Astrocyte (in vitro differentiated cells and primary cell): ENCODE data around the gene NLRP10. TPM values are rescaled to one million over a fixed set of nuclear protein-coding genes. Genes with fewer than 3 reads are reported as not detected.

Experiments
- DNase-seq: peaks from one replicate; pipeline ENCODE4 v3.0.0-alpha.2; 2010; ENCODE audit warnings: low read depth
- FAIRE-seq: peaks from 2 replicates; lab custom pipeline; 2011; peaks lifted over from hg19 to GRCh38; lab: Jason Lieb, UNC
- H2AFZ ChIP-seq: 2 replicates; pipeline ENCODE4 v1.6.0; 2012; ENCODE audit warnings: low read depth, low read length, inconsistent platforms
- H3K27ac ChIP-seq: 2 replicates; pipeline ENCODE4 v1.5.1; 2011; ENCODE audit warnings: low read depth, low read length, inconsistent platforms
- H3K27me3 ChIP-seq: 2 replicates; pipeline ENCODE4 v1.6.0; 2011; ENCODE audit warnings: low read length, inconsistent platforms; ENCODE audit not compliant: insufficient read depth
- H3K36me3 ChIP-seq: 2 replicates; pipeline ENCODE4 v1.5.1; 2011; ENCODE audit warnings: low read length, inconsistent platforms; ENCODE audit not compliant: insufficient read depth
- H3K4me1 ChIP-seq: 2 replicates; pipeline ENCODE4 v1.5.1; 2011; ENCODE audit warnings: low read length, inconsistent platforms; ENCODE audit not compliant: insufficient read depth
- H3K4me2 ChIP-seq: 2 replicates; pipeline ENCODE4 v1.6.0; 2012; ENCODE audit warnings: low read length, inconsistent platforms
- H3K4me3 ChIP-seq: 2 replicates; pipeline ENCODE4 v1.5.1; 2011; ENCODE audit warnings: low read depth, mild to moderate bottlenecking, low read length, inconsistent platforms; ENCODE audit not compliant: insufficient read depth
- H3K79me2 ChIP-seq: 2 replicates; pipeline ENCODE4 v1.6.0; 2012; ENCODE audit warnings: mild to moderate bottlenecking, low read length, inconsistent platforms; ENCODE audit not compliant: insufficient read depth
- H3K9ac ChIP-seq: 2 replicates; pipeline ENCODE4 v1.6.0; 2012; ENCODE audit warnings: mild to moderate bottlenecking, low read length, inconsistent platforms
- H3K9me3 ChIP-seq: 2 replicates; pipeline ENCODE4 v1.5.1; 2012; ENCODE audit warnings: low read depth, mild to moderate bottlenecking, low read length, inconsistent platforms; ENCODE audit not compliant: insufficient read depth
- H4K20me1 ChIP-seq: 2 replicates; pipeline ENCODE4 v1.6.0; 2012; ENCODE audit warnings: low read length, inconsistent platforms; ENCODE audit not compliant: insufficient read depth
- H3K27ac Mint-ChIP-seq: one replicate; pipeline ENCODE4 v1.8.0; 2021; ENCODE audit warnings: mild to moderate bottlenecking, mixed read lengths; ENCODE audit not compliant: unreplicated experiment
- H3K27me3 Mint-ChIP-seq: one replicate; pipeline ENCODE4 v1.8.0; 2021; ENCODE audit warnings: low read depth, mixed read lengths; ENCODE audit not compliant: unreplicated experiment
- H3K36me3 Mint-ChIP-seq: one replicate; pipeline ENCODE4 v1.8.0; 2021; ENCODE audit warnings: low read depth, mixed read lengths; ENCODE audit not compliant: unreplicated experiment
- H3K4me1 Mint-ChIP-seq: one replicate; pipeline ENCODE4 v1.8.0; 2021; ENCODE audit warnings: low read depth, mixed read lengths; ENCODE audit not compliant: unreplicated experiment
- H3K4me3 Mint-ChIP-seq: one replicate; pipeline ENCODE4 v1.8.0; 2021; ENCODE audit warnings: mild to moderate bottlenecking, moderate library complexity, mixed read lengths; ENCODE audit not compliant: unreplicated experiment
- H3K9me3 Mint-ChIP-seq: one replicate; pipeline ENCODE4 v1.8.0; 2021; ENCODE audit warnings: mild to moderate bottlenecking, mixed read lengths; ENCODE audit not compliant: unreplicated experiment
- CTCF ChIP-seq: IDR thresholded peaks from 2 replicates; pipeline ENCODE4 v1.5.1; 2011; ENCODE audit warnings: low read depth, mild to moderate bottlenecking, inconsistent platforms, low read length, moderate library complexity; ENCODE audit not compliant: insufficient read depth
- EZH2 ChIP-seq: IDR thresholded peaks from 2 replicates; pipeline ENCODE4 v1.6.1; 2012; ENCODE audit warnings: mild to moderate bottlenecking, low read length, inconsistent platforms; ENCODE audit not compliant: insufficient read depth
- total RNA-seq: library from RNA; stranded (reverse); gene quantifications from 2 replicates; pipeline ENCODE4 v1.2.1, GENCODE V29; 2021

Gene NLRP10
- total RNA-seq, 1 donor from 2014 or later, result 3.1 TPM

- Histone ChIP-seq H3K4me3 (no peak overlapping the region), H3K4me1 (no peaks in the 10 kb centered on the region), H3K4me2 (no peak overlapping the region), H3K36me3 (no peaks in the 10 kb centered on the region), H3K79me2 (no peaks in the 10 kb centered on the region), H3K9ac (no peak overlapping the region), H3K9me3 (no peaks in the 10 kb centered on the region), H3K27me3 (no peaks in the 10 kb centered on the region), H3K27ac (no peak overlapping the region), H2AFZ (no peak overlapping the region), H4K20me1 (no peaks in the 10 kb centered on the region)
- H3K27ac Mint-ChIP-seq, result no peak overlapping the region
- H3K36me3 Mint-ChIP-seq, result no peaks in the 10 kb centered on the region
- TF ChIP-seq CTCF (no peak), EZH2 (no peak)
- H3K4me1 Mint-ChIP-seq, result no peaks in the 10 kb centered on the region
- peaks cover 14% of the 10 kb centered on the region for H3K27me3 Mint-ChIP-seq
- no peak for DNase-seq
- H3K9me3 Mint-ChIP-seq, result no peaks in the 10 kb centered on the region
- no peak overlapping the region for H3K4me3 Mint-ChIP-seq
- no peak for FAIRE-seq
These were observed 38.8 kb upstream of the NLRP10 start for GRCh38 chr11:8004008-8004407.

GRCh38 chr11:8003187-8003586, 37.9 kb upstream of the NLRP10 start:
- H3K9ac ChIP-seq, result no peak overlapping the region
- H3K27ac ChIP-seq, result no peak overlapping the region
- no peaks in the 10 kb centered on the region for H3K9me3 ChIP-seq
- DNase-seq (no peak), FAIRE-seq (no peak)
- no peak overlapping the region for H3K4me3 Mint-ChIP-seq
- no peaks in the 10 kb centered on the region for H3K4me1 ChIP-seq
- no peaks in the 10 kb centered on the region for H3K9me3 Mint-ChIP-seq
- no peak overlapping the region for H3K27ac Mint-ChIP-seq
- no peaks in the 10 kb centered on the region for H3K27me3 ChIP-seq
- H2AFZ ChIP-seq, result no peak overlapping the region
- no peaks in the 10 kb centered on the region for H4K20me1 ChIP-seq
- H3K79me2 ChIP-seq, result no peaks in the 10 kb centered on the region
- no peak overlapping the region for H3K4me2 ChIP-seq
- TF ChIP-seq EZH2 (no peak), CTCF (no peak)
- H3K36me3 ChIP-seq, result peaks cover 6% of the 10 kb centered on the region
- no peaks in the 10 kb centered on the region for H3K4me1 Mint-ChIP-seq
- no peaks in the 10 kb centered on the region for H3K36me3 Mint-ChIP-seq
- peaks cover 7% of the 10 kb centered on the region for H3K27me3 Mint-ChIP-seq
- no peak overlapping the region for H3K4me3 ChIP-seq

GRCh38 chr11:8002676-8003075, 37.4 kb upstream of the NLRP10 start:
- Histone ChIP-seq H4K20me1 (no peaks in the 10 kb centered on the region), H2AFZ (no peak overlapping the region), H3K9ac (no peak overlapping the region), H3K27me3 (no peaks in the 10 kb centered on the region), H3K4me1 (no peaks in the 10 kb centered on the region), H3K27ac (no peak overlapping the region), H3K4me2 (no peak overlapping the region), H3K36me3 (peaks cover 10% of the 10 kb centered on the region), H3K9me3 (no peaks in the 10 kb centered on the region), H3K4me3 (no peak overlapping the region), H3K79me2 (no peaks in the 10 kb centered on the region)
- Mint-ChIP-seq H3K27me3 (peaks cover 7% of the 10 kb centered on the region), H3K4me1 (no peaks in the 10 kb centered on the region), H3K27ac (no peak overlapping the region), H3K36me3 (no peaks in the 10 kb centered on the region), H3K4me3 (no peak overlapping the region), H3K9me3 (no peaks in the 10 kb centered on the region)
- FAIRE-seq (no peak), DNase-seq (no peak)
- TF ChIP-seq CTCF (no peak), EZH2 (no peak)
